Caco-2 (cell line): ENCODE results near the gene ZNF24. TPM values are rescaled to one million over a fixed set of nuclear protein-coding genes. Genes with fewer than 3 reads are reported as not detected.

ENCODE experiments used
- BruUV-seq: library from RNA; stranded (reverse); fragments of 400-500 nt; replicated peaks from 2 replicates; lab custom pipeline; 2021; lab: Mats Ljungman, UMichigan
- CTCF ChIA-PET: fragments of 300-600 bp; sonication (Branson Sonifier 250); formaldehyde crosslinking; loops from one replicate; lab custom pipeline; 2022; ENCODE audit warnings: antibody characterized with exemption; lab: Charles Lee
- POLR2A ChIA-PET: fragments of 300-600 bp; sonication (Branson Sonifier 250); formaldehyde crosslinking; loops from one replicate; lab custom pipeline; 2022; ENCODE audit warnings: antibody characterized with exemption; lab: Charles Lee
- DNase-seq, 2 experiments: peaks; one replicate each; pipeline versions ENCODE4 v3.0.0 to v3.0.0-alpha.2; 2020 to 2022
- H3K27me3 ChIP-seq: replicated peaks from 2 replicates; pipeline ENCODE4 v1.6.0; 2011; ENCODE audit warnings: low read length; ENCODE audit not compliant: control insufficient read depth, insufficient read depth
- H3K36me3 ChIP-seq: 2 replicates; pipeline ENCODE4 v1.5.1; 2011; ENCODE audit warnings: low read length; ENCODE audit not compliant: control insufficient read depth, insufficient read depth
- H3K4me1 ChIP-seq: fragments of 250-450 bp; sonication (Bioruptor Pico); 2 replicates; pipeline ENCODE4 v1.5.1; 2020; ENCODE audit warnings: mild to moderate bottlenecking
- H3K4me3 ChIP-seq: 2 replicates; pipeline ENCODE4 v1.5.1; 2011; ENCODE audit warnings: low read depth, mild to moderate bottlenecking, control low read depth, low read length
- H3K9me3 ChIP-seq: fragments of 250-450 bp; sonication (Bioruptor Pico); 2 replicates; pipeline ENCODE4 v1.5.1; 2020; ENCODE audit warnings: mild to moderate bottlenecking, moderate library complexity
- H3K27ac Mint-ChIP-seq: one replicate; pipeline ENCODE4 v1.8.0; 2022; ENCODE audit warnings: mixed read lengths; ENCODE audit not compliant: unreplicated experiment
- H3K27me3 Mint-ChIP-seq: one replicate; pipeline ENCODE4 v1.8.0; 2022; ENCODE audit warnings: mixed read lengths; ENCODE audit not compliant: insufficient read depth, unreplicated experiment
- H3K36me3 Mint-ChIP-seq: one replicate; pipeline ENCODE4 v1.8.0; 2022; ENCODE audit warnings: mild to moderate bottlenecking, mixed read lengths; ENCODE audit not compliant: insufficient read depth, unreplicated experiment
- H3K4me1 Mint-ChIP-seq: one replicate; pipeline ENCODE4 v1.8.0; 2022; ENCODE audit warnings: low read depth, mixed read lengths; ENCODE audit not compliant: unreplicated experiment
- H3K4me3 Mint-ChIP-seq: one replicate; pipeline ENCODE4 v1.8.0; 2022; ENCODE audit warnings: mild to moderate bottlenecking, moderate library complexity, mixed read lengths; ENCODE audit not compliant: unreplicated experiment
- H3K9me3 Mint-ChIP-seq: one replicate; pipeline ENCODE4 v1.8.0; 2022; ENCODE audit warnings: mixed read lengths; ENCODE audit not compliant: unreplicated experiment
- intact Hi-C: fragments of 100-400 bp; cut with micrococcal nuclease; formaldehyde crosslinking; loops from one replicate; pipeline ENCODE4 v1.10.0; 2022; ENCODE audit not compliant: unreplicated experiment
- total RNA-seq: library from RNA; stranded (reverse); gene quantifications from 2 replicates; pipeline ENCODE4 v1.2.3, GENCODE V29; 2022
- TF ChIP-seq, protein P1 (sequence below), 2 experiments: fragments of 200-600 bp in 1 of 2; IDR thresholded peaks; 1 replicate in 1 of 2; 2 replicates in 1 of 2; pipeline versions ENCODE4 v1.5.1 to v1.8.0; 2011 to 2022; ENCODE audit warnings: antibody characterized with exemption in 1 of 2, control low read depth in 1 of 2, inconsistent platforms in 1 of 2, low read depth in 1 of 2, low read length in 1 of 2, mild to moderate bottlenecking in 1 of 2, moderate library complexity in 1 of 2; ENCODE audit not compliant: insufficient read depth in 1 of 2, severe bottlenecking in 1 of 2, unreplicated experiment in 1 of 2

The ZNF24 gene
- total RNA-seq, 1 experiment from 2014 or later: 21.3 TPM

DNA sequence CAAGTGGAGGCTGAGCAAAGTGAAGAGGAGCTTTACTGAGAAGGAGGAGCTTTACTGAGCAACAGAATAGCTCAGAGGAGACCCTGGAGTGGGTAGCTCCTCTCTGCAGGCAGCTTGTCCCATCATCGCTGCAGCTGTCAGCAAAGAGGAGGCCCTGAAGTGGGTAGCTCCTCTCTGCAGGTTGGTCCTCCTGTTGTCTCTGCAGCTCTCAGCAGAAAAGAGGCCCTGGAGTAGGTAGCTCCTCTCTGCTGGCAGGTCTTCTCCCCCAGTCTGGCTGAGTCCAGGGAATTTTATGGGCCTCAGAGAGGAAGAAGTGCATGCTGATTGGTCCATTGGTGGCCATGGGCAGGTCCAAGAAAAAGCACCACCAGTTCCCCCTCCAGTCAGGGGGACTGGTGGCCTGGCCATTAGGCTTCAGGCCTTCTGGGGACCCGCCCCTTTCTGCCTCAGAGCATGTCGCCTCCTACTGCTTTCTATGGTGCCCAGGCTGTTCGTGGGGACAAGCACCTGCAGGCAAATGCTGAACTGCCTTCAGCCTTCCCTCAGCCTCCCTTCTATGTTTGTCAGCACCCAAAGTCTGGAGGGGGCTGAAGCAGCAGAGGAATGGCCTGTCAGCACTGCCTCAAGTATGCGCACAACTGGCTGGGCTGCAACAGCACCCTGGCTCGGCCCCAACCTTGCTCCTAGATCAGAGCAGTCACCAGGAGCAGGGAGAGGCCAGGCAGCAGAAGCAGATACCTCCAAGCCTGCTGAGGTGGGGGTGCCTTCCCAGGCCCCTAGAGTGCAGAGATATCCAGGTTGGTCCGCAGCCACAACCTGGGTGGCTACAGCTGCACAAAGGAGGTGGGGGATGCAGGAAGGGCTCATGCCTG, 60.1 kb downstream of the ZNF24 start:
- TF ChIP-seq, protein P1, sequence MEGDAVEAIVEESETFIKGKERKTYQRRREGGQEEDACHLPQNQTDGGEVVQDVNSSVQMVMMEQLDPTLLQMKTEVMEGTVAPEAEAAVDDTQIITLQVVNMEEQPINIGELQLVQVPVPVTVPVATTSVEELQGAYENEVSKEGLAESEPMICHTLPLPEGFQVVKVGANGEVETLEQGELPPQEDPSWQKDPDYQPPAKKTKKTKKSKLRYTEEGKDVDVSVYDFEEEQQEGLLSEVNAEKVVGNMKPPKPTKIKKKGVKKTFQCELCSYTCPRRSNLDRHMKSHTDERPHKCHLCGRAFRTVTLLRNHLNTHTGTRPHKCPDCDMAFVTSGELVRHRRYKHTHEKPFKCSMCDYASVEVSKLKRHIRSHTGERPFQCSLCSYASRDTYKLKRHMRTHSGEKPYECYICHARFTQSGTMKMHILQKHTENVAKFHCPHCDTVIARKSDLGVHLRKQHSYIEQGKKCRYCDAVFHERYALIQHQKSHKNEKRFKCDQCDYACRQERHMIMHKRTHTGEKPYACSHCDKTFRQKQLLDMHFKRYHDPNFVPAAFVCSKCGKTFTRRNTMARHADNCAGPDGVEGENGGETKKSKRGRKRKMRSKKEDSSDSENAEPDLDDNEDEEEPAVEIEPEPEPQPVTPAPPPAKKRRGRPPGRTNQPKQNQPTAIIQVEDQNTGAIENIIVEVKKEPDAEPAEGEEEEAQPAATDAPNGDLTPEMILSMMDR (IDR thresholded peaks at IDR 0.05; ENCODE audit: insufficient read depth in 1 of 2, low read depth in 1 of 2, low read length in 1 of 2, severe bottlenecking in 1 of 2, unreplicated experiment in 1 of 2): no peak
- intact Hi-C loops: no loop called here
- Histone ChIP-seq H3K9me3 (no peaks in the 10 kb centered on the region), H3K4me1 (no peaks in the 10 kb centered on the region), H3K4me3 (no peak overlapping the region), H3K27me3 (no peaks in the 10 kb centered on the region), H3K36me3 (peaks cover 1% of the 10 kb centered on the region; the same call in 1 of the 2 replicates)
- no peak for DNase-seq
- peaks cover 6% of the 10 kb centered on the region for H3K36me3 Mint-ChIP-seq
- no peak overlapping the region for H3K27ac Mint-ChIP-seq
- no peak overlapping the region for H3K4me3 Mint-ChIP-seq
- no TSS peak for BruUV-seq
- H3K27me3 Mint-ChIP-seq: no peaks in the 10 kb centered on the region
- CTCF ChIA-PET: no interaction called here
- H3K9me3 Mint-ChIP-seq: no peaks in the 10 kb centered on the region
- H3K4me1 Mint-ChIP-seq: peaks cover under 1% of the 10 kb centered on the region
- POLR2A ChIA-PET: no interaction called here

DNA sequence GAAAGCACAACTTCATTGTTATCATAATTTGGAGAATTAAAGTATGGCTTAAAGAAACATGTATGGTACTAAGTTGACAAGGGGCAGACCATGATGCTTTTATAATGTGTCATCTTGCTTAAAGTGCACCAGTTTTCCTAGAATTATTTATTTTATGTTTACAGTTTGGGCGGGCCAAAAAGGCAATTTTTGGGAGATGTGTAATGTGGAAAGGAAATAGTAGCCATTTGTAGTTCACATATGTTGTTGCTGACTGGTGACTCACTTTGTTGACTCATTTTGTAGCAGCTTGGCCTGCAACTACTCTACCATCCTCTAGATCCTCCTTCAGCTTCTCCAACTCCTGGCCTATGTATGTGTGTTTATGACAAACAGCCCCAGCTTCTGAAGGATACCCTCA, 61.9 kb downstream of the ZNF24 start:
- no peak overlapping the region for H3K4me3 ChIP-seq
- no peak for DNase-seq
- Mint-ChIP-seq H3K4me3 (no peak overlapping the region), H3K36me3 (peaks cover 6% of the 10 kb centered on the region), H3K27ac (no peak overlapping the region), H3K9me3 (no peaks in the 10 kb centered on the region), H3K4me1 (no peaks in the 10 kb centered on the region), H3K27me3 (no peaks in the 10 kb centered on the region)
- intact Hi-C loops: no loop called here
- ChIA-PET CTCF (no interaction called here), POLR2A (no interaction called here)
- no peaks in the 10 kb centered on the region for H3K4me1 ChIP-seq
- no TSS peak for BruUV-seq
- H3K36me3 ChIP-seq: peaks cover 1% of the 10 kb centered on the region; the same call in 1 of the 2 replicates
- TF ChIP-seq, protein P1 (IDR thresholded peaks at IDR 0.05; ENCODE audit: insufficient read depth in 1 of 2, low read depth in 1 of 2, low read length in 1 of 2, severe bottlenecking in 1 of 2, unreplicated experiment in 1 of 2): no peak
- no peaks in the 10 kb centered on the region for H3K27me3 ChIP-seq
- no peaks in the 10 kb centered on the region for H3K9me3 ChIP-seq

Other genes starting within 250 kb of the ZNF24 start
- 4.9 and 6.0 TPM in 2 replicates for gene ZNF397, start 103.4 kb downstream of the ZNF24 start, total RNA-seq
- gene ZSCAN30, start 54.2 kb downstream of the ZNF24 start, total RNA-seq: 11.9 and 14.1 TPM in 2 replicates
- gene ZNF396, start 32.9 kb upstream of the ZNF24 start, total RNA-seq: 0.35 and 0.61 TPM in 2 replicates
- 22.7 and 26.6 TPM in 2 replicates for gene INO80C, start 153.5 kb upstream of the ZNF24 start, total RNA-seq
- 53.6 and 57.4 TPM in 2 replicates for gene GALNT1, start 237.3 kb upstream of the ZNF24 start, total RNA-seq